GM18511 (cell line): ENCODE measurements around the gene ZNF701.
"Not testable (repeated sequence)": the region's sequence is repeated elsewhere in the genome, so short reads cannot be mapped to it uniquely, and the experiment has no call there.

Experiments used
- ATAC-seq: cut with Tn5 transposase; IDR thresholded peaks from one replicate; pipeline ENCODE4 v1.9.1; 2021; ENCODE audit warnings: mild to moderate bottlenecking, moderate library complexity; ENCODE audit not compliant: unreplicated experiment

ZNF701 gene

DNA sequence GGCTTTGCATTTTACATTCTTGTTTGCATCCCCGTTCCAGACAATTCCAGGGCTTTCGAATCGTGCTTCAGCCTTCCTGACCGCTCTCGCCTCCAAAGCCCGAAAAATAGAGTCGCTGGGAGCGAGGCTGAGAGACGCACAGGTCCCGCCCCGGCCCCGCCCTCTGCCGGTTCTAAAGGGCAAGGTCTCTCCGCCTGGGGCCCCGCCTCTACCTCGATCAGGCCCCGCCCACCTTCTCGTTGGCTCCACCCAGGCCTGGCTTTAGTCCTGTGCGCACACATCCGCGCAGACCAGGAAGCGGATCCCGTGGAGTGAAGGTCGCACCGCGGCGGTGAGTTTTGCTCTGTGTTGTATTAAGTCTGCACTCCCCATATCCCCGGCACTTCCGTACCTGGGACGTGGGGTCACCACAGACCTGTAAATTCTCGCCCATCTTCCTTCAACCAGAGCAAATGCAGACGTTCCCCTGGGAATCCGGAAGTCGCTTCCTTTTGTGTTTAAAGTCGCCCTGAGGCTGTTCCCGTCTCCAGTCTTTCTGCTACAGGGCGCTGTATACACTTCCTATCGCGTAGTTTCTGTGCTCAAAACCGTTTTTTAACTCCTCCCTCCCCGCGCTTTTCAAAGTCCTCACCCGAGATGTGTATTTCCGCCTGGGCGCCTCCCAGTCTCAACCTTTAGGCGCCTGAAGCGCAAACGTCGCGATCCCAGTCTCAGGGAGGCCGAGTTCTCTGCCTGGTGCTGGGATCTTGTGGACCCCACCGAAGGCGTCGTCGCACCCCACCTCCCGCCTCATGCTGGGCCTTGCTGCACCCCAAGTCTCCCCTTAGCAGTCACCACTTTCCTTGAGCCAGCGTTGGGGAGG is at the start of gene ZNF701:
TSS of gene ZNF701 (plus strand) at position 288 of the 862 bp plus-strand sequence. CDS start 3,861 bp downstream, outside the sequence.
- peak; percentile 98 for ATAC-seq

DNA sequence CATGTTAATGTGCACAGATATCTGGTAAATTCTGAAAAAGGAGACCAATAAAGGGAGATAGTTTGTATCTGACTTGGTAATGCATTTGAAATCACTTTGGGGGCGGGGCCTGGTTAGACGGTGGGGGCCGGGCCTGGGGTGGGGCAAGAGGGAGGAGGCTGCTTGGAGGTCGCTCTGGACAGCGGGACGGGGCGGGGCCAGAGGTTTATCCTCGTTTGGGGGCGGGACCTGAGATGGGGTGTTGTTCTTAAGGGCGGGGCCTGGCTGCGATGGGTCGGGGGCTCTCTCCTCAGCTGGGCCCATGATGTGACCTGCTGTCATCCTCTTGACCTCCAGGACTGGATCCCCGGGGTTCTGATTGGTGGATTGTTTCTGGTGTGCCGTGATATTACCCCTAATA is 47.5 kb upstream of the ZNF701 start:
- no peak for ATAC-seq

DNA sequence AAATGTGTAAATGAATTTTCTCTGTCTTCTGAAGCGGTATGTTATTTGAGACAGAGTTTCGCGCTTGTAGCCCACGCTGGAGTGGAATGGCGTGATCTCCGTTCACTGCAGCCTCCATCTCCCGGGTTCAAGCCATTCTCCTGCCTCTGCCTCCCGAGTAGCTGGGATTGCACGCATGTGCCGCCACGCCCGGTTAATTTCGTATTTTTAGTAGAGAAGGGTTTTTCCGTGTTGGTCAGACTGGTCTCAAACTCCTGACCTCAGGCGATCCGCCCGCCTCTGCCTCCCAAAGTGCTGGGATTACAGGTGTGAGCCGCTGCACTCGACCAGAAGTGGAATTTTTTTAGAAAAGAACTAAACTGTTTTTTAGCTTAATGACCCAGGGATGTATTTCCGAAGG is 46.0 kb upstream of the ZNF701 start:
- no peak for ATAC-seq

DNA sequence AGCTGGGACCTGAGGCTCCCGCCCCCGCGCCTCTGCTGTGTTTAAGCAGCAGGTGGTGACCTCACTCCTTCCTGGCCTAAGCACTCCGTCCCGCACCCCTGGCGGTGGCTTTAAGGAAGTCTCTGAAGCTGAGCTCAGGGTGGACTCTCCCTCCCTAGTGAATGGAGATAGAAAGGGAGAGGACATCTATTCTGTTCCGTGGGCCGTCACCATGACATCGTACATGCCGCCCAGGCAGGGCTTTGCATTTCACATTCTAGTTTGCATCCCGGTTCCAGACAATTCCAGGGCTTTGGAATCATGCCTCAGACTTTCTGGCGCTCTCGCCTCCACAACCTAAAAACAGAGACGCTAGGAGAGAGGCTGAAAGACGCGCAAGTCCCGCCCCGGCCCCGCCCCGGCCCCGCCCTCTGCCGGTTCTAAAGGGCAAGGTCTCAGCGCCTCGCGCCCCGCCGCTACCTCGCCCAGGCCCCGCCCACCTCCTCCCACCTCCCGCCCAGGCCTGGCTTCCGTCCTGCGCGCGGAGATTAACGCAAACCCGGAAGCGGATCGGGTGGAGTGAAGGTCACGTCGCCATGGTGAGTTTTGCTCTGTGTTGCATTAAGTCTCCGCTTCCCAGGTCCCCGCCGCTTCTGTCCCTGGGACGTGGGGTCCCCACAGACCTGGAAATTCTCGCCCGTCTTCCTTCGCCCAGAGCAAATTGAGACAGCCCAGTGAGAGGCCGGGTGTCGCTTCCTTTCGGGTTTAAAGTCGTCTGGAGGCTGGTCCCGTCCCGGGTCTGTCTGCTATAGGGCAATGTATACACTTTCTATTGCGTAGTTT is 42.7 kb upstream of the ZNF701 start, which contains the start of gene ZNF808:
TSS of gene ZNF808 (plus strand) at position 535 of the 822 bp plus-strand sequence. CDS start 15,617 bp downstream, outside the sequence.
- ATAC-seq, result peak; percentile 92

DNA sequence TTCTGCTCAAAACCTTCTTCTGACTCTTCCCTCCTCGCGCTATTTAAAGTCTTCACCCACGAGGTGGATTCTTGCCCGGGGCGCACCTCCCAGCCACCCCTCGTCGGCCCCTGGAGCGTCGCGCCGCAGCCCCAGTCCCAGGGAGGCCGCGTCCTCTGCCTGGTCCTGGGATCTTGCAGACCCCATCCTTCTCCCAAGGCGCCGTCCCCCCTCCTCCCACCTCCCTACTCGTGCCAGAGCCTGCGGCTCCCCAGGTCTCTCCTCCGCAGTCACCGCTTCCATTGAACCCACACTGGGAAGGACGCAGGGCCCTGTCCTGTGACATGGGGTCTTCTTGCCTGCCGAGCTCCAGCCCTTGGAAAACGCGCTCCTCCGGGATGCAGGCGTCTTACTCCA is 42.1 kb upstream of the ZNF701 start:
- ATAC-seq, result peak; percentile 5

DNA sequence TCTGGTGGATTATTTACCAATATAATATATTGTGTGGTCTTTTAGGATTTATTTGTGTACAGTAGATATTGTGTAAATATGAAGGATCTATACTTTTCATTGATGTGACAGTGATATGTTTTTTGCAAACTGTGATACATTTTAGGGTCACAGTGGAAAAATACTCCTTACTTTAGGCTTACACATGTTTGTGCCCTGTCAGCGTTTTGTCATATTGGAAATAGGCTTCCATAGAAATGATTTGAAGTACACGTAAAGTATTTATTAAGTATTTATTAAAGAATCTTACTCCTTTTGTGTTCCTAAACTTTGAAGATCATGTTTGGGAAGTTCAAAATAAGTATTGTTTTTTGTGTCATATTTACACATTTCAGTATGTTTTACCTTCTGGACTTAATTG is 37.6 kb upstream of the ZNF701 start:
- ATAC-seq, result no peak

DNA sequence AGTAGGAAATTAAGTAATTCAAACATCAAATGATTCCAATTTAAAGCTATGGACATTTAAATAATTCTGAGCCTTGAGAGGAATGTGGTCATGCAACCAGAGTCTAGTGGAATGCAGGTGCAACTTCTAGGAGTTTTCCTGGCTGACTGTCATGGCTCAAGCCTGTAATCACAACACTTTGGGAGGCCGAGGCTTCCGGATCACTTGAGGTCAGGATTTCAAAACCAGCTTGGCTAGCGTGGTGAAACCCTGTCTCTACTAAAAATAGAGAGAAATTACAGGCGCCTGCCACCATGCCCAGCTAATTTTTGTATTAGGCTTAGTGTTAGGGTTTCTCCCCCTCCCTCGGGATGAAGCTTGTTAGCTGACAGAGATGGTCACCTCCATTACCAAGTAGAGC is 36.2 kb upstream of the ZNF701 start:
- no peak for ATAC-seq

DNA sequence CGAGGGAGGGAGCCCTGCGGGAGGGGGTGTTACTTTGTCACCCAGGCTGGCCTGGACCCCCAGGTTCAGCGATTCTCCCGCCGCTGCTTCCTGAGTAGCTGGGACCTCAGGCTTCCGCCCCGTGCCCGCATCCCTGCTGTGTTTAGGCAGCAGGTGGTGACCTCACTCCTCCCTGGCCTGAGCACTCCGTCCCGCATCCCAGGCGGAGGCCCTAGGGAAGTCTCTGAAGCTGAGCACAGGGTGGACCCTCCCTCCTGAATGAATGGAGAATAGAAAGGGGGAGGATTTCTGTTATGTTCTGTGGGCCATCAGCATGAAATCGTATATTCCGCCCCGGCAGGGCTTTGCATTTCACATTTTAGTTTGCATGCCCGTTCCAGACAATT is 34.7 kb upstream of the ZNF701 start:
- ATAC-seq, result not testable (repeated sequence)

DNA sequence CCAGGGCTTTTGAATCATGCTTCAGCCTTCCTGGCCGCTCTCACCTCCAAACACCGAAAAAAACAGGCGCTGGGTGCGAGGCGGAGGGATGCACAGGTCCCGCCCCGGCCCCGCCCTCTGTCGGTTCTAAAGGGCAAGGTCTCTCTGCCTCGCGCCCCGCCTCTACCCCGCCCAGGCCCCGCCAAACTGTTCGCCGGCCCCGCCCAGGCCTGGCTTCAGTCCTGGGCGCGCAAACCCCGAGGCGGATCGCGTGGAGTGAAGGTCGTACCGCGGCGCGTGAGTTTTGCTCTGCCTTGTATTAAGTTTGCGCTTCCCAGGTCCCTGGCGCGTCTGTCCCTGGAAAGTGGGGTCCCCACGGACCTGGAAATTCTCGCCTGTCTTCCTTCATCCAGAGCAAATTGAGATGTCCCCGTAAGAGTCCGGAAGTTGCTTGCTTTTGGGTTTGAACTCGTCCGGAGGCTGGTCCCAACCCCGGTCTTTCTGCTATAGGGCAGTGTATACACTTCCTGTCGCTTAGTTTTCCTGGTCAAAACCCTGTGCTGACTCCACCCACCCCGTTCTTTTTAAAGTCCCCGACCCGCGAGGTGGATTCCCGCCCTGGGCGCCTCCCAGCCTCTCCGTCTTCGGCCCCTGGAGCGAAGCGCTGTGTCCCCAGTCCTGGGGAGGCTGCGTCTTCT is 34.2 kb upstream of the ZNF701 start:
- peak; percentile 89 for ATAC-seq

DNA sequence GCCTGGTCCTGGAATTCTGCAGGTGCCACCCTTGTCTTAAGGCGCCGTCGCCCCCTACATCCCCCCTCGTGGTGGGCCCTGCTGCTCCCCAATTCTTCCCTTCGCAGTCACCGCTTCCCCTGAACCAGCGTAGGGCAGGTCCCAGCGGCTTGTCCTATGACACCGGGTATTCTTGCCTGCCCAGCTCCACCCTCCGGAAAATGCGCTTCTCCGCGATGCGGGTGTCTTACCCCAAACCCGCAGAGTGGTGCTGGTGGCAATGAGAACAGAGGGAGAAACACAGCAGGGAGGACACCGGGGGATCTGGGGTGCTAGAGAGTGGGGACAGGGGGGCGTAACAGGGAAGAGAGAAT is 33.7 kb upstream of the ZNF701 start:
- peak; percentile 39 for ATAC-seq

DNA sequence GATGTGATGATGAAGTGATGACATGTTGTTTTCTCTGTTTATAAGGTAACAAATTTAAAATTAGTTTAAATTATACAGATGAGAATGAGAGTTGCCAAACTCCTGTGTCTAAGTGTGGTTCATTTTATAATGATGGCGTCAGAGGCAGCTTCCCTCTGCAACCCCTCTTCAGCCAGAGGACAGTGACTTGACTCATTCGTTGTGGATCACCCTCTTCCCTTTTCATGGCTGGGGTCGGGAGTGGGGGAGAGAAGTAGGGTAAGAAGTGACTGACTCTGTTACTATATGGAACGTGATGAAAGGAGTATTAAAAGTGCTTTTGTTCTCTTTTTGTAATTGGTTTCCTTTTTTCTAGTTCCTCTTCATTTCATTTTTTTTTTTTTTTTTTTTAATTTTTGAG is 31.3 kb upstream of the ZNF701 start:
- not testable (repeated sequence) for ATAC-seq

DNA sequence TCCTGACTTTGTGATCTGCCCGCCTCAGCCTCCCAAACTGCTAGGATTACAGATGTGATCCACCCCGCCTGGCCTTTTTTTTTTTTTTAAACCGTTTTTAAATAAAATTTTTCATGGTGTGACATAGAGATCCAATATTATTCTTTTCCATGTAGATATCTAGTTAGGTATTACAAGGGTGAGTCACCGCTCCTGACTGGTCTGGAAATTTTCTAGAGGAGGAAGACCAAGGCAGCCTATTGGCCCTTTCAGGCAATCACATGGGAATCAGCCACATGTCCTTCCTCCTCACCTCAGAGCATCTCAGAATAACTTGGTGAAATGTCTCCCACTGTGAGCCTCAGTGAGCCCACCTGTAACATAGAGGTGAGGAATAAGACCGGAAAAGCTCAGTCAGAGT is 28.9 kb upstream of the ZNF701 start:
- not testable (repeated sequence) for ATAC-seq

DNA sequence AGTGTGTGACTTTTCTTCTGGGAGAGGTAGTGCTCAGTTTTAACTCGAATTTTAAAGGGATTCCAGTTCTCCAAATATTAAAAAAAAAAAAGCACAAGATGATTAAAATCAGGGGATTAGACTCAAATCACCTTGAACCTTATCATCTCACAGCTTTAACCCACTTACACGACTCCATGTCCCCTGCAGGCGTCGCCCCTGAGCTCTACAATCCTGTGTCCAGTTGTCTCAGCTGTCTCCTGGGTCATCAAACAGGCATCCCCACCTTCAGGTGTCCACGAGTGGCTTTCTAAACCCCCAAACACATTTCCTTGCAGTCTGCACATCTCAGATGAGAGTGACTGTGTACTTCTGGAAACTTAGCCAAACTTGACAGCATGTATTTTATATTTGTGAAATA is 28.5 kb upstream of the ZNF701 start:
- no peak for ATAC-seq

DNA sequence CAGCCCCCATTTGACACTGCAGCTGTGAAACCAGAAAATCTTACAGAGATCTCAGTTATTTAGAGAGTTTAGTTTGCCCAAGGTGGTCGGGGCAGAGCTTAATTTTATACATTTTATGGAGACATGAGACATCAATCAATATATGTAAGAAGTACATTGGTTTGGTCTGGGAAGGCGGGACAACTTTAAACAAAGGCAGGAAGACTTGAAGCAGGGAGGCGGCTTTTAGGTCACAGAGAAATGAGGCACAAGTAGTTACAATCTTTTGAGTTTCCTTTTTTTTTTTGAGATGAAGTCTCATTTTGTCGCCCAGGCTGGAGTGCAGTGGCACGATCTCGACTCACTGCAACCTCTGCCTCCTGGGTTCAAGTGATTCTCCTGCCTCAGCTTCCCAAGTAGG is 27.5 kb upstream of the ZNF701 start:
- ATAC-seq, result not testable (repeated sequence)

DNA sequence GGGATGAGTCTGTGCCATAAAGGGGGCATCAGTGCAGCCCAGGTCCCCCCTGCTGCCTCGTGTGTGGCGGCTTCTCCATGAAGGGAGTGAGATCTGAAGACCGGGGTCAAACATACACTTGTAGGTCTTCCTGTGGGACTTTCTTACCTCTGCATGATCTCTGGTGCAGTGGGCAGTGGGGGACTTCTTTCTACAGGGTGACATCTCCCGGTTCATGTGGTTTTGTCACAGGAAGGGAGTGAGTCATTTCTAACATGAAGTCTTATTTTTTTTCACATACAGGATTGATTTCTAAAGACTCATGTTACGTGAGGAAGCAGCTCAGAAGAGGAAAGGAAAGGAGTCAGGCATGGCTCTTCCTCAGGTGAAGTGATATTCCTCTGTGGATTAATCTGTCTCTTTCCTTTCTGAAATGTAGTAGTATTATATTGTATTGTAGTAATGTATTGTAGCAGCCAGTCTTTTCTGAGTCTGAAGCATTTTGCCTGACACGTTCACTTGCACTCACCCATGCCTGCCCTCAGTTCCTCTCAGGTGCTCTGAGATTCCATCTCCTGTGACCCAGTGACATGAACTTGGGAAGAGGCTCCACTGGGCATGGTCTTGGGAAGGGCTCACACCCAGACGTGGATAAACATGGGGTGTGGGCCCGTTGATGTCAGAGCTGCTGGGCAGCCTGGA is 27.0 kb upstream of the ZNF701 start:
- no peak for ATAC-seq

DNA sequence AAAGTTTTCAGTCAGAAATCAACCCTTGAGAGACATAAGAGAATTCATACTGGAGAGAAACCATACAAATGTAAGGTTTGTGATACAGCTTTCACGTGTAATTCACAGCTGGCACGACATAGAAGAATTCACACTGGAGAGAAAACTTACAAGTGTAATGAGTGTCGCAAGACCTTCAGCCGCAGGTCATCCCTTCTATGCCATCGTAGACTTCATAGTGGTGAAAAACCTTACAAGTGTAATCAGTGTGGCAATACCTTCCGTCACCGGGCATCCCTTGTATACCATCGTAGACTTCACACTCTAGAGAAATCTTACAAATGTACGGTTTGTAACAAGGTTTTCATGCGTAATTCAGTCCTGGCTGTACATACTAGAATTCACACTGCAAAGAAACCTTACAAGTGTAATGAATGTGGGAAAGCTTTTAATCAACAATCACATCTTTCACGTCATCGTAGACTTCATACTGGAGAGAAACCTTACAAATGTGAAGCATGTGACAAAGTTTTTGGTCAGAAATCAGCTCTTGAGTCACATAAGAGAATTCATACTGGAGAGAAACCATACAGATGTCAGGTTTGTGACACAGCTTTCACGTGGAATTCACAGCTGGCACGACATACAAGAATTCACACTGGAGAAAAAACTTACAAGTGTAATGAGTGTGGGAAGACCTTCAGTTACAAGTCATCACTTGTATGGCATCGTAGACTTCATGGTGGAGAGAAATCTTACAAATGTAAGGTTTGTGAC is 15.7 kb upstream of the ZNF701 start:
- ATAC-seq, result no peak

DNA sequence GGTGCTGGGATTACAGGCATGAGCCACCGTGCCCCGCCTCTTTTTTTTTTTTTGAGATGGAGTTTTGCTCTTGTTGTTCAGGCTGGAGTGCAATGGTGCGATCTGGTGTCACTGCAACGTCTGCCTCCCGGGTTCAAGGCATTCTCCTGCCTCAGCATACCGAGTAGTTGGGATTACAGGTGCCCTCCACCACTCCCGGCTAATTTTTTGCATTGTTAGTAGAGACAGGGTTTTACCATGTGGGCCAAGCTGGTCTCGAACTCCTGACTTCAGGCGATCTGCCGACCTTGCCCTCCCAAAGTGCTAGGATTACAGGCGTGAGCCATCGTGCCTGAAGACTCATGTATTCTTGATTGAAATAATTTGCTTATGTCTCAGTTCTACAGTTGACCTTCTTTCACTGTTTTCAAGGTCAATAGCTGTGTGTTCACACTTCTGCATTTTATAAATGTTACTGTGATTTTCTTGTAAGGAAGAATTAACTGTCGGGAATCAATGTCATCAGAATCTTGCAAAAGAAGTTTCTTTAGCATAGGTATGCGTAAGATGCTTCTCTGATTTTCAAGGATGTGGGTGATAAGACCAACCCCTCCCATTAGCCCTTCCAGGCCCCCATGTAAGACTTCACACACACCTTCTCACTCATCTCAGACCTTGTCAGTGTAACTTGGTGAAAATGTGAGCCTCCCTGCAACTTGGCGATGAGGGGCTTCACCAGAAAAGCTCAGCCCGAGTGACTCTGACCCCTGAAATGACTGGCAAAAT is 12.7 kb upstream of the ZNF701 start:
- ATAC-seq, result no peak

DNA sequence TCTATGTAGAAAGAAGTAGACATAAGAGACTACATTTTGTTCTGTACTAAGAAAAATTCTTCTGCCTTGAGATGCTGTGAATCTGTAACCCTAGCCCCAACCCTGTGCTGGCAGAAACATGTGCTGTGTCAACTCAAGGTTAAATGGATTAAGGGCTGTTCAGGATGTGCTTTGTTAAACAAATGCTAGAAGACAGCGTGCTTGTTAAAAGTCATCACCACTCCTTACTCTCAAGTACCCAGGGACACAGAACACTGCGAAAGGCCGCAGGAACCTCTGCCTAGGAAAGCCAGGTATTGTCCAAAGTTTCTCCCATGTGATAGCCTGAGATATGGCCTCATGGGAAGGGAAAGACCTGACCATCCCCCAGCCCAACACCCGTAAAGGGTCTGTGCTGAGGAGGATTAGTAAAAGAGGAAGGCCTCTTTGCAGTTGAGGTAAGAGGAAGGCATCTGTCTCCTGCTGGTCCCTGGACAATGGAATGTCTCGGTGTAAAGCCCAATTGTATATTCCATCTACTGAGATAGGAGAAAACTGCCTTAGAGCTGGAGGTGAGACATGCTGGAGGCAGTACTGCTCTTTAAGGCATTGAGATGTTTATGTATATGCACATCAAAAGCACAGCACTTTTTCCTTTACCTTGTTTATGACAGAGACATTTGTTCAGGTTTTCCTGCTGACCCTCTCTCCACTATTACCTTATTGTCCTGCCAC is 11.2 kb upstream of the ZNF701 start:
- ATAC-seq, result not testable (repeated sequence)

DNA sequence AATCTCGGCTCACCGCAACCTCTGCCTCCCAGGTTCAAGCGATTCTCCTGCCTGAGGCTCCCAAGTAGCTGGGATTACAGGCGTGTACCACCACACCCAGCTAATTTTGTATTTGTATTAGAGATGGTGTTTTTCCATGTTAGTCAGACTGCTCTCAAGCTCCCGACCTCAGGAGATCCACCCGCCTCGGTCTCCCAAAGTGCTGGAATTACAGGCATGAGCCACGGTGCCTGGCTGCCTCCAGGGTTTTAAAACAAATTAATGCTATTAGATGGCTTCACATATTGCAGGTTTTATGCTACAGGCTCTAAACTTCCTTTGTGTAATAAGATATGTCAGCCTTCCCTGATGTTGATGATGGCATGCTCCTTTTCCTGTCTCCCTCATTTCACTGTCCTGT is 8.5 kb upstream of the ZNF701 start:
- ATAC-seq, result not testable (repeated sequence)
